GM19468 (cell line): Measurements from ENCODE around the gene TXNDC15.
"Not testable (repeated sequence)": the region's sequence is repeated elsewhere in the genome, so short reads cannot be mapped to it uniquely, and the experiment has no call there.

Experiments
- ATAC-seq: cut with Tn5 transposase; IDR thresholded peaks from one replicate; pipeline ENCODE4 v1.9.1; 2021; ENCODE audit warnings: mild to moderate bottlenecking, moderate library complexity, moderate number of reproducible peaks; ENCODE audit not compliant: unreplicated experiment; ENCODE audit errors: extremely low read depth

The TXNDC15 gene

GRCh38 chr5:134874831-134875655, 872 bp downstream of the TXNDC15 start:
- no peak for ATAC-seq

- ATAC-seq: no peak
Measured at GRCh38 chr5:134877159-134877558, 3.0 kb downstream of the TXNDC15 start.

- ATAC-seq: no peak
Measured at GRCh38 chr5:134878403-134878802, 4.2 kb downstream of the TXNDC15 start.

GRCh38 chr5:134879456-134879855, 5.3 kb downstream of the TXNDC15 start:
- ATAC-seq: no peak

- not testable (repeated sequence) for ATAC-seq
Measured at GRCh38 chr5:134880937-134881336, 6.8 kb downstream of the TXNDC15 start.

- not testable (repeated sequence) for ATAC-seq
Measured at GRCh38 chr5:134881711-134882110, 7.5 kb downstream of the TXNDC15 start.

- ATAC-seq: no peak
Measured at GRCh38 chr5:134887593-134888159, 13.5 kb downstream of the TXNDC15 start.

- no peak for ATAC-seq
Measured at GRCh38 chr5:134889335-134889734, 15.2 kb downstream of the TXNDC15 start.

- ATAC-seq: no peak
Measured at GRCh38 chr5:134891473-134891872, 17.3 kb downstream of the TXNDC15 start.

- no peak for ATAC-seq
Measured at GRCh38 chr5:134892282-134892681, 18.1 kb downstream of the TXNDC15 start.

- no peak for ATAC-seq
Measured at GRCh38 chr5:134892926-134893325, 18.8 kb downstream of the TXNDC15 start.

GRCh38 chr5:134893748-134894505, 19.8 kb downstream of the TXNDC15 start:
- ATAC-seq: no peak

GRCh38 chr5:134902071-134902801, 28.1 kb downstream of the TXNDC15 start:
- ATAC-seq: no peak

GRCh38 chr5:134904610-134905245, 30.6 kb downstream of the TXNDC15 start, which contains the start of gene PCBD2:
TSS of gene PCBD2 (plus strand) at chr5:134905131. CDS start at chr5:134905140, 9 bp downstream.
- peak; percentile 70 for ATAC-seq

GRCh38 chr5:134905246-134905996, 31.2 kb downstream of the TXNDC15 start:
- peak; percentile 6 for ATAC-seq

GRCh38 chr5:134906811-134907210, 32.6 kb downstream of the TXNDC15 start:
- no peak for ATAC-seq

- ATAC-seq: not testable (repeated sequence)
Measured at GRCh38 chr5:134910752-134911151, 36.6 kb downstream of the TXNDC15 start.

- no peak for ATAC-seq
Measured at GRCh38 chr5:134911285-134912206, 37.4 kb downstream of the TXNDC15 start.
